IMR-90 (cell line): ENCODE data around the gene SMCO3. TPM values are rescaled to one million over a fixed set of nuclear protein-coding genes. Genes with fewer than 3 reads are reported as not detected.

ENCODE experiments used
- ATAC-seq: fragments of 200-7000 bp; cut with Tn5 transposase; 2 replicates; pipeline ENCODE4 v1.9.1; 2020; ENCODE audit warnings: low read depth, mild to moderate bottlenecking, moderate library complexity
- BruUV-seq: library from RNA; stranded (reverse); fragments of 400-500 nt; replicated peaks from 2 replicates; lab custom pipeline; 2021; lab: Mats Ljungman, UMichigan
- CTCF ChIA-PET: fragments of 300-600 bp; formaldehyde crosslinking; extraction: SDS; loops from one replicate; lab custom pipeline; 2021; ENCODE audit warnings: antibody characterized with exemption; lab: Yijun Ruan, JAX
- POLR2A ChIA-PET: fragments of 300-600 bp; sonication (Branson Sonifier 250); formaldehyde crosslinking; loops from one replicate; lab custom pipeline; 2022; ENCODE audit warnings: antibody characterized with exemption; ENCODE audit not compliant: unreplicated experiment; lab: Charles Lee
- DNase-seq: peaks from one replicate; pipeline ENCODE4 v3.0.0; 2013
- H2AFZ ChIP-seq: replicated peaks from 2 replicates; pipeline ENCODE3; 2013; ENCODE audit warnings: low read length, mild to moderate bottlenecking; ENCODE audit not compliant: poor library complexity
- H2AK5ac ChIP-seq: 2 replicates; pipeline ENCODE4 v1.6.1; 2013; ENCODE audit warnings: low read depth, low read length, inconsistent platforms
- H2AK9ac ChIP-seq: replicated peaks from 2 replicates; pipeline ENCODE3; 2013; ENCODE audit warnings: mild to moderate bottlenecking, low read depth, low read length, moderate library complexity; ENCODE audit not compliant: poor library complexity
- H2BK120ac ChIP-seq: 2 replicates; pipeline ENCODE4 v1.6.1; 2013; ENCODE audit warnings: low read depth, low read length, inconsistent platforms
- H2BK15ac ChIP-seq: 3 replicates; pipeline ENCODE4 v1.6.1; 2013; ENCODE audit warnings: low read depth, low read length, inconsistent platforms
- H2BK20ac ChIP-seq: 2 replicates; pipeline ENCODE4 v1.6.1; 2013; ENCODE audit warnings: low read depth, mild to moderate bottlenecking, inconsistent platforms, low read length, moderate library complexity
- H2BK5ac ChIP-seq: 2 replicates; pipeline ENCODE4 v1.6.1; 2013; ENCODE audit warnings: mild to moderate bottlenecking, low read depth, low read length, inconsistent platforms; ENCODE audit not compliant: poor library complexity, severe bottlenecking
- H3K14ac ChIP-seq: replicated peaks from 2 replicates; pipeline ENCODE4 v1.6.1; 2013; ENCODE audit warnings: low read depth, low read length, inconsistent platforms
- H3K18ac ChIP-seq: 2 replicates; pipeline ENCODE4 v1.6.1; 2013; ENCODE audit warnings: low read depth, low read length, control low read depth
- H3K23ac ChIP-seq: 2 replicates; pipeline ENCODE4 v1.6.1; 2013; ENCODE audit warnings: low read depth, low read length, inconsistent platforms
- H3K27ac ChIP-seq: 2 replicates; pipeline ENCODE4 v1.5.1; 2013; ENCODE audit warnings: mild to moderate bottlenecking, control low read depth, low read length; ENCODE audit not compliant: insufficient read depth
- H3K27me3 ChIP-seq: 2 replicates; pipeline ENCODE4 v1.6.1; 2013; ENCODE audit warnings: low read length; ENCODE audit not compliant: control insufficient read depth, insufficient read depth
- H3K36me3 ChIP-seq: 2 replicates; pipeline ENCODE4 v1.6.1; 2013; ENCODE audit warnings: low read length, mixed read lengths; ENCODE audit not compliant: control insufficient read depth, insufficient read depth
- H3K4ac ChIP-seq: 2 replicates; pipeline ENCODE4 v1.6.1; 2013; ENCODE audit warnings: low read depth, low read length, inconsistent platforms
- H3K4me1 ChIP-seq: 2 replicates; pipeline ENCODE4 v1.6.1; 2013; ENCODE audit warnings: low read length, mixed read lengths; ENCODE audit not compliant: control insufficient read depth, insufficient read depth
- H3K4me2 ChIP-seq: 2 replicates; pipeline ENCODE4 v1.6.1; 2013; ENCODE audit warnings: low read depth, mild to moderate bottlenecking, control low read depth, low read length, moderate library complexity
- H3K4me3 ChIP-seq: 2 replicates; pipeline ENCODE4 v1.5.1; 2013; ENCODE audit warnings: low read depth, mild to moderate bottlenecking, control low read depth, low read length, moderate library complexity; ENCODE audit not compliant: insufficient read depth
- H3K56ac ChIP-seq: 2 replicates; pipeline ENCODE4 v1.6.1; 2013; ENCODE audit warnings: low read length, inconsistent platforms; ENCODE audit not compliant: insufficient read depth; ENCODE audit errors: extremely low read depth
- H3K79me1 ChIP-seq, 2 experiments: 2 replicates each; pipeline ENCODE4 v1.6.1; 2013; ENCODE audit warnings: low read length in 2 of 2, inconsistent platforms in 1 of 2, low read depth in 1 of 2
- H3K9ac ChIP-seq: 2 replicates; pipeline ENCODE4 v1.6.1; 2013; ENCODE audit warnings: low read depth, low read length, control low read depth
- H3K9me1 ChIP-seq: 2 replicates; pipeline ENCODE4 v1.6.1; 2013; ENCODE audit warnings: low read length, inconsistent platforms; ENCODE audit not compliant: insufficient read depth
- H3K9me3 ChIP-seq: 2 replicates; pipeline ENCODE4 v1.6.1; 2013; ENCODE audit warnings: low read length; ENCODE audit not compliant: control insufficient read depth, insufficient read depth
- H4K20me1 ChIP-seq: 2 replicates; pipeline ENCODE4 v1.6.1; 2013; ENCODE audit warnings: low read length, inconsistent platforms; ENCODE audit not compliant: insufficient read depth
- H4K5ac ChIP-seq: 2 replicates; pipeline ENCODE4 v1.6.1; 2013; ENCODE audit warnings: mild to moderate bottlenecking, low read depth, low read length, control low read depth
- H4K8ac ChIP-seq, 2 experiments: 2 replicates each; pipeline ENCODE4 v1.6.1; 2013; ENCODE audit warnings: low read depth in 2 of 2, low read length in 2 of 2, control low read depth in 1 of 2, inconsistent platforms in 1 of 2
- H4K91ac ChIP-seq: 2 replicates; pipeline ENCODE4 v1.6.1; 2013; ENCODE audit warnings: low read depth, low read length, inconsistent platforms; ENCODE audit not compliant: insufficient read depth
- BHLHE40 ChIP-seq: fragments of 150-350 bp; IDR thresholded peaks from 2 replicates; pipeline ENCODE4 v1.6.1; 2016; ENCODE audit warnings: mild to moderate bottlenecking, low read depth, low read length
- CEBPB ChIP-seq: IDR thresholded peaks from 2 replicates; pipeline ENCODE4 v1.6.1; 2012; ENCODE audit warnings: low read depth, low read length, improper control_type of control experiment
- CHD1 ChIP-seq: IDR thresholded peaks from 2 replicates; pipeline ENCODE4 v1.6.1; 2012; ENCODE audit warnings: low read depth, low read length, improper control_type of control experiment
- FOS ChIP-seq: fragments of 150-350 bp; IDR thresholded peaks from 2 replicates; pipeline ENCODE4 v1.6.1; 2016; ENCODE audit warnings: low read depth, low read length
- MAFK ChIP-seq: IDR thresholded peaks from 2 replicates; pipeline ENCODE4 v1.6.1; 2012; ENCODE audit warnings: low read depth, low read length, improper control_type of control experiment
- MAZ ChIP-seq: IDR thresholded peaks from 2 replicates; pipeline ENCODE4 v1.6.1; 2012; ENCODE audit warnings: low read depth, mild to moderate bottlenecking, low read length, improper control_type of control experiment, moderate library complexity, borderline replicate concordance
- MXI1 ChIP-seq: IDR thresholded peaks from 2 replicates; pipeline ENCODE4 v1.6.1; 2012; ENCODE audit warnings: low read depth, mild to moderate bottlenecking, low read length, moderate library complexity, borderline replicate concordance
- POLR2A ChIP-seq: IDR thresholded peaks from 2 replicates; pipeline ENCODE4 v1.6.1; 2012; ENCODE audit warnings: mild to moderate bottlenecking, low read depth, low read length
- RAD21 ChIP-seq: IDR thresholded peaks from 2 replicates; pipeline ENCODE4 v1.6.1; 2012; ENCODE audit warnings: low read length, improper control_type of control experiment
- RCOR1 ChIP-seq: IDR thresholded peaks from 2 replicates; pipeline ENCODE4 v1.6.1; 2012; ENCODE audit warnings: mild to moderate bottlenecking, low read length, improper control_type of control experiment; ENCODE audit not compliant: insufficient replicate concordance
- SMC3 ChIP-seq: fragments of 150-350 bp; IDR thresholded peaks from 2 replicates; pipeline ENCODE4 v1.6.1; 2016; ENCODE audit warnings: low read depth, mild to moderate bottlenecking, antibody characterized with exemption, low read length, moderate library complexity
- USF2 ChIP-seq: fragments of 150-350 bp; IDR thresholded peaks from 2 replicates; pipeline ENCODE4 v1.6.1; 2017; ENCODE audit warnings: mild to moderate bottlenecking, antibody characterized with exemption, low read length, low read depth
- WGBS, 2 experiments: methylation state at CpG; one replicate each; pipeline versions ENCODE4 v1.1.5 to v1.1.7; 2013; ENCODE audit warnings: missing lambda C conversion rate in 2 of 2; ENCODE audit not compliant: insufficient read length in 1 of 2; ENCODE audit errors: extremely low coverage in 2 of 2; 5-methylcytosine and 5-hydroxymethylcytosine counted together
- dilution Hi-C: fragments of 300-500 bp; cut with HindIII; formaldehyde crosslinking; loops from one replicate; pipeline ENCODE4 v1.14.3; 2018; ENCODE audit warnings: low sequenced_read_pairs; ENCODE audit not compliant: unreplicated experiment
- in situ Hi-C: fragments of 300-500 bp; cut with MboI; formaldehyde crosslinking; loops from 3 replicates; pipeline ENCODE4 v1.14.3; 2019; ENCODE audit warnings: low sequenced_read_pairs, inconsistent platforms, mixed read lengths
- intact Hi-C: fragments of 100-400 bp; cut with micrococcal nuclease; formaldehyde crosslinking; loops from 2 replicates; pipeline ENCODE4 v1.10.0; 2022
- polyA plus RNA-seq, 3 experiments: library from polyadenylated mRNA; depleted of rRNA; stranded (reverse); fragments of >200 nt; gene quantifications; 2 replicates each; pipeline ENCODE4 v1.2.3, GENCODE V29; 2012; ENCODE audit warnings: low replicate concordance in 1 of 3
- total RNA-seq: library from RNA; depleted of rRNA; stranded (reverse); fragments of >200 nt; gene quantifications from 2 replicates; pipeline ENCODE4 v1.2.3, GENCODE V29; 2012

SMCO3 gene
- total and polyA plus RNA-seq, 2 of the 4 experiments (the other 2 are of a cell fraction), result under 0.01 to 0.07 TPM

GRCh38 chr12:14846876-14847580, 33.0 kb upstream of the SMCO3 start:
- Histone ChIP-seq H4K91ac (no peak overlapping the region), H3K9ac (no peak overlapping the region), H3K79me1 (no peaks in the 10 kb centered on the region), H3K27me3 (no peaks in the 10 kb centered on the region), H2AK9ac (no peak overlapping the region), H3K4ac (no peak overlapping the region), H2AK5ac (no peak overlapping the region), H2BK5ac (no peak overlapping the region), H3K4me1 (0 out of 2 replicates have a peak, but pooled peaks cover 2% of the 10 kb centered on the region), H3K9me1 (no peaks in the 10 kb centered on the region), H3K18ac (no peak overlapping the region), H3K14ac (no peak overlapping the region), H2BK15ac (no peak overlapping the region), H3K56ac (no peak overlapping the region), H4K20me1 (no peaks in the 10 kb centered on the region), H2BK120ac (no peak overlapping the region), H3K27ac (no peak overlapping the region), H3K36me3 (no peaks in the 10 kb centered on the region), H3K4me3 (no peak overlapping the region), H3K4me2 (no peak overlapping the region), H4K5ac (no peak overlapping the region), H3K23ac (no peak overlapping the region), H4K8ac (no peak overlapping the region), H3K9me3 (no peaks in the 10 kb centered on the region), H2AFZ (no peak overlapping the region), H2BK20ac (no peak overlapping the region)
- WGBS, 2 experiments, result no CpG with 5 or more reads among the region's 4 CpGs
- ChIA-PET POLR2A (no interaction called here), CTCF (interaction anchor here (1.2 to 1.4 kb wide), 2 partner anchors 37 to 375 kb away, joined by 3 to 5 read pairs; no protein-coding TSS in a partner anchor)
- TF ChIP-seq MAZ (no peak), FOS (no peak), RCOR1 (no peak), POLR2A (no peak), MAFK (no peak), USF2 (no peak), CEBPB (no peak), RAD21 (no peak), SMC3 (no peak), CHD1 (no peak), MXI1 (no peak), BHLHE40 (no peak)
- dilution Hi-C loops, result no loop called here
- BruUV-seq, result no TSS peak
- ATAC-seq (no peak), DNase-seq (no peak)
- in situ Hi-C loops, result no loop called here
- intact Hi-C loops, result loop anchor here (5.0 to 10.0 kb wide), 3 partner anchors 212 to 420 kb away; no protein-coding TSS in a partner anchor
